Endodermal cell (in vitro differentiated cells): Measurements from ENCODE around the gene PXMP4. TPM values are rescaled to one million over a fixed set of nuclear protein-coding genes. Genes with fewer than 3 reads are reported as not detected.
A peak's percentile ranks its signal among the peaks of the same experiment; 100 is the strongest.

ENCODE experiments used
- DNase-seq: peaks from one replicate; pipeline ENCODE4 v3.0.0-alpha.2; 2017
- H3K27ac ChIP-seq: 2 replicates; pipeline ENCODE4 v1.5.1; 2013; ENCODE audit warnings: mild to moderate bottlenecking, low read depth, low read length, moderate library complexity
- H3K27me3 ChIP-seq: 2 replicates; pipeline ENCODE4 v1.6.1; 2013; ENCODE audit warnings: mild to moderate bottlenecking, low read length, moderate library complexity; ENCODE audit not compliant: insufficient read depth, control insufficient read depth, poor library complexity, severe bottlenecking
- H3K36me3 ChIP-seq: 2 replicates; pipeline ENCODE4 v1.7.0; 2013; ENCODE audit warnings: mild to moderate bottlenecking, low read length, moderate library complexity; ENCODE audit not compliant: control insufficient read depth, insufficient read depth
- H3K4me1 ChIP-seq: one replicate; pipeline ENCODE4 v1.7.0; 2013; ENCODE audit warnings: low read length; ENCODE audit not compliant: control insufficient read depth, insufficient read depth
- H3K4me3 ChIP-seq: 2 replicates; pipeline ENCODE4 v1.5.1; 2013; ENCODE audit warnings: mild to moderate bottlenecking, low read length, moderate library complexity
- H3K9ac ChIP-seq: 2 replicates; pipeline ENCODE4 v1.6.1; 2013; ENCODE audit warnings: mild to moderate bottlenecking, low read length, moderate library complexity; ENCODE audit not compliant: poor library complexity, severe bottlenecking; ENCODE audit errors: extremely low read depth
- H3K9me3 ChIP-seq: 2 replicates; pipeline ENCODE4 v1.6.1; 2013; ENCODE audit warnings: mild to moderate bottlenecking, low read length, moderate library complexity; ENCODE audit not compliant: control insufficient read depth
- H3K27ac Mint-ChIP-seq: 2 replicates; pipeline ENCODE4 v1.8.0; 2020; ENCODE audit warnings: mixed read lengths
- H3K27me3 Mint-ChIP-seq: 2 replicates; pipeline ENCODE4 v1.8.0; 2021; ENCODE audit warnings: mild to moderate bottlenecking, mixed read lengths; ENCODE audit not compliant: insufficient read depth
- H3K36me3 Mint-ChIP-seq: 2 replicates; pipeline ENCODE4 v1.8.0; 2020; ENCODE audit warnings: low read depth, mixed read lengths
- H3K4me1 Mint-ChIP-seq: 2 replicates; pipeline ENCODE4 v1.8.0; 2020; ENCODE audit warnings: mixed read lengths
- H3K4me3 Mint-ChIP-seq: 2 replicates; pipeline ENCODE4 v1.8.0; 2020; ENCODE audit warnings: mild to moderate bottlenecking, moderate library complexity, mixed read lengths
- H3K9me3 Mint-ChIP-seq: 2 replicates; pipeline ENCODE4 v1.8.0; 2020; ENCODE audit warnings: mild to moderate bottlenecking, mixed read lengths
- WGBS, 2 experiments: methylation state at CpG; one replicate each; pipeline versions ENCODE4 v1.1.5 to v1.1.7; 2013; ENCODE audit warnings: missing lambda C conversion rate in 2 of 2, mixed read lengths in 1 of 2; ENCODE audit not compliant: insufficient coverage in 1 of 2, insufficient read length in 1 of 2; 5-methylcytosine and 5-hydroxymethylcytosine counted together
- total RNA-seq, 2 donors: library from RNA; stranded (reverse); fragmentation: NEBNext Ultra II Directional in 1 of 2; extraction: Animal tissue kit (Norgen Biotek cat#: 25700) in 1 of 2; gene quantifications; 2 replicates in 1 of 2; 3 replicates in 1 of 2; pipeline ENCODE4 v1.2.1, GENCODE V29; 2021
- TF ChIP-seq, protein P1 (sequence below): fragments of 200-600 bp; sonication (generic); conservative IDR thresholded peaks from 2 replicates; pipeline ENCODE4 v1.5.0; 2021; ENCODE audit warnings: antibody characterized with exemption, mild to moderate bottlenecking

The PXMP4 gene
- total RNA-seq, 2 donors from 2014 or later: 1.5 to 3.8 TPM

GRCh38 chr20:33693741-33694638 is 26.1 kb downstream of the PXMP4 start:
- Histone ChIP-seq H3K9ac (no peak overlapping the region), H3K4me3 (no peak overlapping the region), H3K27me3 (no peaks in the 10 kb centered on the region), H3K9me3 (no peaks in the 10 kb centered on the region), H3K36me3 (no peaks in the 10 kb centered on the region), H3K27ac (peak overlapping the region; percentile 92), H3K4me1 (peaks cover 6% of the 10 kb centered on the region)
- H3K9me3 Mint-ChIP-seq: peaks cover 22% of the 10 kb centered on the region
- peaks cover 6% of the 10 kb centered on the region for H3K36me3 Mint-ChIP-seq
- TF ChIP-seq, protein P1, sequence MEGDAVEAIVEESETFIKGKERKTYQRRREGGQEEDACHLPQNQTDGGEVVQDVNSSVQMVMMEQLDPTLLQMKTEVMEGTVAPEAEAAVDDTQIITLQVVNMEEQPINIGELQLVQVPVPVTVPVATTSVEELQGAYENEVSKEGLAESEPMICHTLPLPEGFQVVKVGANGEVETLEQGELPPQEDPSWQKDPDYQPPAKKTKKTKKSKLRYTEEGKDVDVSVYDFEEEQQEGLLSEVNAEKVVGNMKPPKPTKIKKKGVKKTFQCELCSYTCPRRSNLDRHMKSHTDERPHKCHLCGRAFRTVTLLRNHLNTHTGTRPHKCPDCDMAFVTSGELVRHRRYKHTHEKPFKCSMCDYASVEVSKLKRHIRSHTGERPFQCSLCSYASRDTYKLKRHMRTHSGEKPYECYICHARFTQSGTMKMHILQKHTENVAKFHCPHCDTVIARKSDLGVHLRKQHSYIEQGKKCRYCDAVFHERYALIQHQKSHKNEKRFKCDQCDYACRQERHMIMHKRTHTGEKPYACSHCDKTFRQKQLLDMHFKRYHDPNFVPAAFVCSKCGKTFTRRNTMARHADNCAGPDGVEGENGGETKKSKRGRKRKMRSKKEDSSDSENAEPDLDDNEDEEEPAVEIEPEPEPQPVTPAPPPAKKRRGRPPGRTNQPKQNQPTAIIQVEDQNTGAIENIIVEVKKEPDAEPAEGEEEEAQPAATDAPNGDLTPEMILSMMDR: peak; percentile 57
- peaks cover 10% of the 10 kb centered on the region for H3K27me3 Mint-ChIP-seq
- H3K27ac Mint-ChIP-seq: peak overlapping the region; percentile 59
- H3K4me3 Mint-ChIP-seq: no peak overlapping the region
- DNase-seq: no peak
- peaks cover 18% of the 10 kb centered on the region for H3K4me1 Mint-ChIP-seq
- whole genome bisulfite sequencing, 2 experiments: 82 to 83% methylated on average over 5 to 14 of the region's 17 CpGs

DNA sequence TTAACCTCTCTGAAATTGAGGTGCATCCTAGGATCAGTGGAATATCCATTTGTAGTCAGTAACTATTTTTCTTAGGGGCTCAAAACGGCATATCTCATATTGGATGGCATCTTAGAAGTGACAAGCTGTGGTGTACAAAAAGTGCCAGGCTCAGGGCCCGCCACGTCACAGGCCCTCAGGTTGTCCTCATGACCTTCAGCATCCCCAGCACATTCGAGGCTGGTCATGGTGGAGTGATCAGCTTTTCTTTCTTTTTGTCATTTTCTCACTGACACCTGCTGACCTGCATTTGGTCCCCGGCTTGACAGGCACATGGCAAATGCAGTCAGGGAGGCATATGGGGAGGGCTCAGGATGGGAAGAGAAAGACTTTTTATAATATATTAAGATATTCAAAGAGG is 26.8 kb downstream of the PXMP4 start:
- H3K9ac ChIP-seq: no peak overlapping the region
- 84 to 93% methylated on average over 3 to 4 of the region's 5 CpGs for WGBS, 2 experiments

DNA sequence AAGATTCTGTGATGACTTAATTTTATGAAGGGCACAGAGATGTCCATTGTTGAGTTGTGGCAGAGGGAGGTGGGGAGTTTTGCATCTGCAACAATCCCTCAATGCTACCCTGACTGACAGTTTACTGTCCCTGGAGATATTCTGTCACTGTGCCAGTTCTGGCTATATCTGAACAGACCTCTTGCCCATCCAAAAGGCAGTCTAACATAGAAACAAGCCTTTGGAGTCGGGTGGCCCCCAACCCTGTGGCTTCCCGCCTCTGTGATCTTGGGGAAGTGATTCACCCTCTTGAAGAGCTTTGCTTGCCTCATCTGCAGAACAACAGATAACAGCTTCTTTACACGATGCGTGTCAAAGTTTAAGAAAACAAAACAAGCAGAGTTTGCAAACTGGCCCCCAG is 30.1 kb downstream of the PXMP4 start:
- Mint-ChIP-seq H3K4me3 (no peak overlapping the region), H3K4me1 (peaks cover 34% of the 10 kb centered on the region), H3K36me3 (no peaks in the 10 kb centered on the region), H3K27me3 (peaks cover 8% of the 10 kb centered on the region), H3K9me3 (no peaks in the 10 kb centered on the region), H3K27ac (no peak overlapping the region)
- Histone ChIP-seq H3K27ac (no peak overlapping the region), H3K4me3 (no peak overlapping the region), H3K9me3 (no peaks in the 10 kb centered on the region), H3K4me1 (peaks cover 10% of the 10 kb centered on the region), H3K36me3 (no peaks in the 10 kb centered on the region), H3K9ac (no peak overlapping the region), H3K27me3 (no peaks in the 10 kb centered on the region)
- DNase-seq: no peak
- TF ChIP-seq, protein P1: no peak
- 51% methylated on average over 4 of the region's 4 CpGs; no CpG with 5 or more reads in 1 of the 2 experiments for WGBS, 2 experiments

More for the DNA sequence above, 26.8 kb downstream of the PXMP4 start:
- peaks cover 25% of the 10 kb centered on the region for H3K4me1 Mint-ChIP-seq
- peak overlapping the region; percentile 92 for H3K27ac ChIP-seq
- H3K27ac Mint-ChIP-seq: no peak overlapping the region
- peaks cover 3% of the 10 kb centered on the region for H3K36me3 Mint-ChIP-seq
- peaks cover 7% of the 10 kb centered on the region for H3K27me3 Mint-ChIP-seq
- DNase-seq: no peak
- TF ChIP-seq, protein P1: no peak
- H3K27me3 ChIP-seq: no peaks in the 10 kb centered on the region
- peaks cover 15% of the 10 kb centered on the region for H3K9me3 Mint-ChIP-seq
- no peaks in the 10 kb centered on the region for H3K36me3 ChIP-seq
- no peak overlapping the region for H3K4me3 ChIP-seq
- peaks cover 10% of the 10 kb centered on the region for H3K4me1 ChIP-seq
- no peak overlapping the region for H3K4me3 Mint-ChIP-seq
- H3K9me3 ChIP-seq: no peaks in the 10 kb centered on the region
